Uterus (tissue), 4 donors: ENCODE results near the gene ZNF528. TPM values are rescaled to one million over a fixed set of nuclear protein-coding genes. Genes with fewer than 3 reads are reported as not detected.

Experiments used
- DNase-seq, 2 donors: peaks; one replicate each; pipeline ENCODE4 v3.0.0-alpha.2; 2019 to 2020
- H3K27ac ChIP-seq, 2 donors: fragments of 200-600 bp; sonication (generic); 1 replicate in 1 of 2; 2 replicates in 1 of 2; pipeline ENCODE4 v1.5.1; 2016 to 2018
- H3K27me3 ChIP-seq, 2 donors: fragments of 200-600 bp; sonication (generic); one replicate each; pipeline ENCODE4 v1.5.1; 2018 to 2019; ENCODE audit warnings: control low read depth in 1 of 2
- H3K36me3 ChIP-seq, 2 donors: fragments of 200-600 bp; sonication (generic); one replicate each; pipeline ENCODE4 v1.5.1; 2019; ENCODE audit warnings: control low read depth in 1 of 2
- H3K4me1 ChIP-seq, 2 donors: fragments of 200-600 bp; sonication (generic); one replicate each; pipeline ENCODE4 v1.5.1; 2018 to 2019; ENCODE audit warnings: control low read depth in 1 of 2
- H3K4me3 ChIP-seq, 2 donors: fragments of 200-600 bp; sonication (generic); 1 replicate in 1 of 2; 2 replicates in 1 of 2; pipeline ENCODE4 v1.5.1; 2018 to 2019; ENCODE audit warnings: mild to moderate bottlenecking in 1 of 2
- H3K9me3 ChIP-seq, 2 donors: fragments of 200-600 bp; sonication (generic); one replicate each; pipeline ENCODE4 v1.5.1; 2019; ENCODE audit warnings: control low read depth in 1 of 2
- POLR2A ChIP-seq, 2 donors: fragments of 450-650 bp; IDR thresholded peaks; one replicate each; pipeline ENCODE4 v1.6.1; 2016; ENCODE audit warnings: antibody characterized with exemption in 2 of 2, mild to moderate bottlenecking in 1 of 2, moderate library complexity in 1 of 2
- intact Hi-C: fragments of 100-400 bp; cut with DNase I; formaldehyde crosslinking; loops from one replicate; pipeline ENCODE4 v1.15.1; 2023; ENCODE audit warnings: low total_unique reads
- total RNA-seq, 4 donors: library from RNA; depleted of rRNA in 3 of 4; stranded (reverse); fragments of >200 nt in 3 of 4; gene quantifications; one replicate each; pipeline versions ENCODE4 v1.1.0 to v1.2.4, GENCODE V29; 2014 to 2023
- TF ChIP-seq, protein P1 (sequence below), 4 experiments: fragments of 200-600 bp in 2 of 4; fragments of 450-650 bp in 2 of 4; sonication (generic) in 2 of 4; IDR thresholded peaks; one replicate each; pipeline ENCODE4 v1.5.1; 2016 to 2019; ENCODE audit warnings: antibody characterized with exemption in 4 of 4, mild to moderate bottlenecking in 2 of 4, moderate library complexity in 1 of 4
- donor health status: DM: yes; HTN: yes; CAD: no.

The ZNF528 gene
- total RNA-seq, 4 donors from 2014 or later, result 6.2 to 80.7 (median 49.4) TPM

DNA sequence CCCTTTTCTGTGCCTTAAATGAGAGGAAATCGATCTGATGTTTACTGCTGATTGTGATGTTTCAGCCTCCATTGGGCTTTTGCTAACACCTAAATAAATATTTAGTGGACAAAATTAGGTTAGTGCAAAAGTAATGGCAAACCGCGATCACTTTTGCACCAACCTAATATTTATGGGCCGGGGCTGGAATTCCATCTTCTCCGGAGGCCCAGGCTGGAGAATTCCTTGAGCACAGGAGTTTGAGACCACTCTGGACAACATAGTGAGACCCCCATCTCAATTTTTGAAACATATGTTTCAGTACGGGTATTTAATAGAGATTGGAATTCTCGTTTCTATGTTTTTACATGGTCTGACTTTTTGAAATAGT, 27.3 kb upstream of the ZNF528 start:
- Histone ChIP-seq H3K4me1 (no peaks in the 10 kb centered on the region), H3K27ac (peak overlapping the region; percentile 87 to 93), H3K9me3 (peaks cover 0 to 17% of the 10 kb centered on the region in 2 donors), H3K27me3 (no peaks in the 10 kb centered on the region), H3K36me3 (no peaks in the 10 kb centered on the region), H3K4me3 (peak overlapping the region; percentile 73 to 77)
- DNase-seq, result no peak
- intact Hi-C loops, result no loop called here
- TF ChIP-seq, protein P1, sequence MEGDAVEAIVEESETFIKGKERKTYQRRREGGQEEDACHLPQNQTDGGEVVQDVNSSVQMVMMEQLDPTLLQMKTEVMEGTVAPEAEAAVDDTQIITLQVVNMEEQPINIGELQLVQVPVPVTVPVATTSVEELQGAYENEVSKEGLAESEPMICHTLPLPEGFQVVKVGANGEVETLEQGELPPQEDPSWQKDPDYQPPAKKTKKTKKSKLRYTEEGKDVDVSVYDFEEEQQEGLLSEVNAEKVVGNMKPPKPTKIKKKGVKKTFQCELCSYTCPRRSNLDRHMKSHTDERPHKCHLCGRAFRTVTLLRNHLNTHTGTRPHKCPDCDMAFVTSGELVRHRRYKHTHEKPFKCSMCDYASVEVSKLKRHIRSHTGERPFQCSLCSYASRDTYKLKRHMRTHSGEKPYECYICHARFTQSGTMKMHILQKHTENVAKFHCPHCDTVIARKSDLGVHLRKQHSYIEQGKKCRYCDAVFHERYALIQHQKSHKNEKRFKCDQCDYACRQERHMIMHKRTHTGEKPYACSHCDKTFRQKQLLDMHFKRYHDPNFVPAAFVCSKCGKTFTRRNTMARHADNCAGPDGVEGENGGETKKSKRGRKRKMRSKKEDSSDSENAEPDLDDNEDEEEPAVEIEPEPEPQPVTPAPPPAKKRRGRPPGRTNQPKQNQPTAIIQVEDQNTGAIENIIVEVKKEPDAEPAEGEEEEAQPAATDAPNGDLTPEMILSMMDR (IDR thresholded peaks at IDR 0.05), result no peak
- TF ChIP-seq POLR2A (IDR thresholded peaks at IDR 0.05), result no peak

DNA sequence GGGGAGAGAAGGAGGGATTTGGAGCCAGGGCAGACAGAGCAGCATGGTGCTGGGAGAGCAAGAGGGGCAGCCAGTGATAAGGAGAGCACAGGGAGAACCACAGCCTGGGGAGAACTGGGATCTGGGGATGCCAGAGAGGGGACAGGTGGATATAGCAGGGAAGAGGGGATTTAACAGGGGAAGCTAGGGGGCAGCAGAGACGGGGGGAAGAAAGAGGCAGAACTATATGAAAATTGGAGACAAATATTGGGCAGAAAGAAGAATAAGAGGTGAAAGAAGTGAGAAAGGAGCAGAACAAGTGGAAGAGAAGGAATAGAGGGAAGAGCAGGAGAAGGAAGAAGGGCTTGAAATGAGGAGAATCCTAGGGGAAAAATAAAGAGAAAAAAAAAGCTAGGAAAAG, 6.5 kb upstream of the ZNF528 start:
- no peaks in the 10 kb centered on the region for H3K27me3 ChIP-seq
- H3K4me1 ChIP-seq, result no peaks in the 10 kb centered on the region
- TF ChIP-seq POLR2A (IDR thresholded peaks at IDR 0.05), result no peak
- TF ChIP-seq, protein P1 (IDR thresholded peaks at IDR 0.05), result no peak
- H3K27ac ChIP-seq, result no peak overlapping the region
- no peak for DNase-seq
- no peaks in the 10 kb centered on the region for H3K36me3 ChIP-seq
- H3K9me3 ChIP-seq, result peaks cover 4 to 21% of the 10 kb centered on the region in 2 donors
- no peak overlapping the region for H3K4me3 ChIP-seq
- intact Hi-C loops, result no loop called here

DNA sequence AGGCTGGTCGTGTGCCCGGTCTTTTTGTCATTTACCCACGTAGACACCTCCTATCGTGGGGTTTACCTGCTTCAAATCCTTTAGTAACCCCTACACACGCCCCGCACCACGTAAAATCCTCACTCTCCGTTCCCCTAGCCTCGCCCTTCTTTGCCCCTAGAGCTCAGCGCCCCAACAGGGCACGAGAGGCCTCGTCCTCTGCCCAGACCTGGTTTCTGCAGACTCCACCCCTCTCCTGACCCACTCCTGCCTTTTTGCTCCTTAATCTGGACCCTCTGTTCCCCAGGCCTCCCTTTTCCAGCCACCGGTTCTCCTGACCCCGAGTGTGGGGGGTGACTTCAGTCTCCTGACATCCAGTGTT, 412 bp downstream of the ZNF528 start:
- H3K36me3 ChIP-seq, result no peaks in the 10 kb centered on the region

DNA sequence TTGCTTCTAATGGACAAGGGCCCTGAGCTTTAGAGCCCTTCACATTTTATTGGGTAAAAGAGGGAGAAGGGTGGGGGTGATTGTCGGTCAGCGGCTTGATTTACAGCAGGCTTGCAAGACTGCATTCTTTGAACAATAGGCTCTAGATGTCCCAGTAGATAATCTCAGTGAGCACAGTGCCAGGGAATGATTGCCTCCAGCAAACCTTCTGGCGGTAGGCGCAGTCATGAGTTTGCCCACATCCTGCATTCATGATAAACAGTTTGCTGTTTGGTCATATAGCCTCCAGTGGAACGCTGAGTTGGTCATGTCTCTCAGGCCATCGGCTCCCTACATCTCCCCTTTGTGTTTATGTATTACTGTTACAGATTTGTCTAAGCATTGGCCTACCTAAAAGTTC, 12.6 kb downstream of the ZNF528 start:
- H3K9me3 ChIP-seq, result peaks cover 0 to 53% of the 10 kb centered on the region in 2 donors
- no peak overlapping the region for H3K27ac ChIP-seq
- no peaks in the 10 kb centered on the region for H3K36me3 ChIP-seq
- no peak overlapping the region for H3K4me3 ChIP-seq
- no peaks in the 10 kb centered on the region for H3K4me1 ChIP-seq
- intact Hi-C loops, result no loop called here
- TF ChIP-seq, protein P1 (IDR thresholded peaks at IDR 0.05), result no peak
- TF ChIP-seq POLR2A (IDR thresholded peaks at IDR 0.05), result no peak
- no peak for DNase-seq
- no peaks in the 10 kb centered on the region for H3K27me3 ChIP-seq

More for the DNA sequence above, 412 bp downstream of the ZNF528 start:
- peaks cover 0 to under 1% of the 10 kb centered on the region in 2 donors for H3K9me3 ChIP-seq
- peak overlapping the region; percentile 29 to 68 for H3K27ac ChIP-seq
- intact Hi-C loops, result loop anchor here (5.0 kb wide), 1 partner anchor 239 kb away; the partner anchor contains the start of gene ZNF83
- H3K27me3 ChIP-seq, result no peaks in the 10 kb centered on the region
- TF ChIP-seq POLR2A (IDR thresholded peaks at IDR 0.05), result no peak
- TF ChIP-seq, protein P1 (IDR thresholded peaks at IDR 0.05), result no peak
- no peaks in the 10 kb centered on the region for H3K4me1 ChIP-seq
- DNase-seq, result no peak
- peak overlapping the region; percentile 54 to 71 for H3K4me3 ChIP-seq

DNA sequence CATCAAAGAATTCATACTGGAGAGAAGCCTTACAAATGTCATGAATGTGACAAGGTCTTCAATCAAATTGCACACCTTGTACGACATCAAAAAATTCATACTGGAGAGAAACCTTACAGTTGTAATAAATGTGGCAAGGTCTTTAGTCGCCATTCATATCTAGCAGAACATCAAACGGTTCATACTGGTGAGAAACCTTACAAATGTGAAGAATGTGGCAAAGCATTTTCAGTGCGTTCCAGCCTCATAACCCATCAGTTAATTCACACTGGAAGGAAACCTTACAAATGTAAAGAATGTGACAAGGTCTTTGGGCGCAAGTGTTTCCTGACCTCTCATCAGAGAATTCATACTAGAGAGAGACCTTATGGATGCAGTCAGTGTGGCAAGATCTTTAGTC, 18.1 kb downstream of the ZNF528 start:
- intact Hi-C loops, result no loop called here
- TF ChIP-seq, protein P1 (IDR thresholded peaks at IDR 0.05), result no peak
- TF ChIP-seq POLR2A (IDR thresholded peaks at IDR 0.05), result no peak
- H3K36me3 ChIP-seq, result no peaks in the 10 kb centered on the region
- no peak for DNase-seq
- H3K9me3 ChIP-seq, result peaks cover 0 to 70% of the 10 kb centered on the region in 2 donors
- H3K4me3 ChIP-seq, result no peak overlapping the region
- no peaks in the 10 kb centered on the region for H3K27me3 ChIP-seq
- no peak overlapping the region for H3K27ac ChIP-seq
- H3K4me1 ChIP-seq, result no peaks in the 10 kb centered on the region
